ENCODE data around the gene PLBD2. TPM values are rescaled to one million over a fixed set of nuclear protein-coding genes. Genes with fewer than 3 reads are reported as not detected.

PLBD2 gene
- polyA plus RNA-seq, 12 donors: 11.8 to 30.7 (median 13.9) TPM; not detected in 1

DNA sequence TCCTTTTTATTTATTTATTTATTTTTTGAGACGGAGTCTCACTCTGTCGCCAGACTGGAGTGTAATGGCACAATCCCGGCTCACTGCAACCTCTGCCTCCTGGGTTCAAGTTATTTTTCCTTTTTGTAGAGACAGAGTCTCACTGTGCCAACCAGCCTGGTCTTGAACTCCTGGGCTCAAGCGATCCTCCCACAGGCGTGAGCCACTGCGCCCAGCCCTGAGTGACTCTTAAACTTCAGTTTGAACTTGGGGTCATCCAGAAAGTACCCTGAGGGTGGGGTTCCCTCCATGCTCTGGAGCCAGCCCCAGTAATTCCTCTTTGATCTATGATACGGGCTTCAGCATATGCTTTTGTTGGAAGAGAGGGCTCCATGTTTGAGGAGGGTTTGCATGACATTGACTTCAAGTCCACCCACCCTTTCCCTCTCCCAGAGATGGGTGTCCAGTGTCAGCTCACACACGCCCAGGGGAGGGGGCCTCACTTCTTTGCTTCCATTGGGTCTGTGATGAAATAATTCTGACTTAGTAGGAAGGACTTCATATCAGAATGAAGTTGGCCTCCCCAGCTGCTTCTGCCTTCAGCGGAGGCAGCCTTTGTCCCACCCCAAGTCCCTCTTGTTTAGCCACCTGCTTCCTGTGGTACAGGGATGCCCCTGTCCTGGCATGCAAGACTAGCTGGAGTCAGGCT, 33.4 kb downstream of the PLBD2 start:
- DNase-seq: no peak

DNA sequence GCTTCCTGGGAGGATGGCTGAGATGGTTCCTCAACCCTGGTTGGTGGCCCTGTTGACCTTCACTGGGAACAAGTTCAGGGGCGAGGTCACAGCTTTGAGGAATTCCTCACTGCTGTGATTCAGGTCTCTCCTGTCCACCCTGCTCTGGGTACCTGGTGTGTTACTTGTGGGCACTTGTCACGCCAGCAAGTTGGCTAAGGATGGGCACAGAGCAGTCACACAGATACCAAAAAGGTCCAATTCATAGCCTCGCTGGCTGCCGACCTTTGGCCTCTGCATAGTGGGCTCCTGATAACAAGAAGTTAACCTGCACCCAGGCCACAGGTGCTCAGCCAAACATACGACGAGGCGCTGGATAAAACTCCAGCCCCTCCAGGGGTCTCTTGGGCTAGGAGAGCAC, 34.1 kb downstream of the PLBD2 start:
- no peak for DNase-seq

DNA sequence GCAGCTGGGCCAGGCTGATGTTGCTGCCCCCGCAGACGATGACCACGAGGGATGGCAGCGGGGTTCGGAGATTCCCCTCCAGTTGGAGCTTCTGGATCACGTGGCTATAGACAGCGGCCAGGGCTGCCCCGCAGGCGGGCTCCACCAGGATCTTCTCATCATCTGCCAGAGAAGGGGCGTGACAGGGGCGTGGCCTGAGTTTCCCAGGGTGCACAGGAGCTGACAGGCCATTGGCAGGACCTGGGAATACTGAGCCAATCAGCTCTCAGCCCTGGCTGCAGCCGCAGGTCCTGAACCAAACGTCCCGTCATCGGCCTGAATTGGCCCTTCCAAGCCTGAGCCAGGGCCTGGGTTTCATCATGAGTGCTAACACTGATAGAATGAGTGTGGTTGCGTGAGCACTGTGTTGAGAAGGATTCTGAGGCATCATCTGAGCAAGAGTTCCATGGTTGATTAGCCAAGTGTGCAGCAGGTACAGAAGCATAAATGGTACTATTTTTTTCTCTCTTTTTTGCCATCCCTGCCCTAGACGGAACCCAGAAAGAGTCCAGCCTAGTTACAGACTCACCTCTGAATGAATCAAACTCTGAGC, 34.7 kb downstream of the PLBD2 start:
- DNase-seq: no peak

DNA sequence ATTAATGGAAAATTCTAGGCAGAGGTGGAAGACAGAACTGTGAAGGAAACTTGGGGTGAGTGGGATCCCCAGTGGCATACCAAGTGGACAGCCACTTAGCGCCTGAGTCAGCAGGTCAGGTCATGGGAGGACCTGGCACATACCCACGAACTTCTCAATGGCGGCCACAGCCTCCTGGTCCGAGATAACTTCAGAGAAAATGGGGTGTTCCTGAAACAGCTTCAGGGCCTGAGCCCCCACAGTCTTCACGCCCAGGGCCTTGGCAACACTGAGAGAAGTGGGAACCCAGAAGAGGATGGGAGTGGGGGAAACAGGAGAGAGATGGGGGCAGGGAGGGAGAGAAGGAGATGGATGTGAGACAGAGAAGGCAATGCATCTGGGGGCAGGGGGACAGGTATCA, 35.4 kb downstream of the PLBD2 start:
- no peak for DNase-seq

DNA sequence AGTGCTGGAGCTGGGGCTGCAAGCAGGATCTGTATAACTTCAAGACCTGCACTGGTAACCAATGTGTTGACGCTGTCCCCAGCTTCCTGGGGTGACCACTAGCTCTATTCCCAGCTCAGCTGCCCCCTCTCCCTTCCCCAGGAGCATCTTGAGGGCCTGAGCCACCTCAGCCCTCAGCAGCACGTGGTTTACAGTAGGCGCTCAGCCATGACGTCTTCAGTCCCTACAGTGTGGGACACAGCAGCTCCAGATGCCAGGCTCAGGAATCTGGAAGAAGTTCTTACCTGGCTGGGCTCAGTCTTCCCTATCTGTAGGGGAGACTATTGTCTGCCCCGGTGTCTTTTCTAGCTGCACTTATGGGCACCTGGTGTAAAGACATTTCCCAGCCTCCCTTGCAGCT, 36.7 kb downstream of the PLBD2 start:
- DNase-seq: no peak

DNA sequence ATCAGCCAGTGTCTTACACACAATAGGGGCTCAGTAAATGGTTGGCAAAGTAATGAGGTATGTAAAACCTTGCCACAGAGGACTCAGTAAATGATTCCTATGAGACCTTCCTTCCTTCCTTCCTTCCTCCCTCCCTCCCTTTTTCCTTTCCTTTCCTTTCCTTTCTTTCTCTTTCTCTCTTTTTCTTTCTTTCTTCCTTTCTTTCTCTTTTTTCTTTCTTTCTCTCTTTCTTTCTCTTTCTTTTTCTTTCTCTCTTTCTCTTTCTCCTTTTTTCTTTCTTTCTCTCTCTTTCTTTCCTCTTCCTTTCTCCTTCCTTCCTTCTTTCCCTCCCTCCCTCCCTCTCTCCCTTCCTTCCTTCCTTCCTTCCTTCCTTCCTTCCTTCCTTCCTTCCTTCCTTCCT, 37.8 kb downstream of the PLBD2 start:
- no peak for DNase-seq

DNA sequence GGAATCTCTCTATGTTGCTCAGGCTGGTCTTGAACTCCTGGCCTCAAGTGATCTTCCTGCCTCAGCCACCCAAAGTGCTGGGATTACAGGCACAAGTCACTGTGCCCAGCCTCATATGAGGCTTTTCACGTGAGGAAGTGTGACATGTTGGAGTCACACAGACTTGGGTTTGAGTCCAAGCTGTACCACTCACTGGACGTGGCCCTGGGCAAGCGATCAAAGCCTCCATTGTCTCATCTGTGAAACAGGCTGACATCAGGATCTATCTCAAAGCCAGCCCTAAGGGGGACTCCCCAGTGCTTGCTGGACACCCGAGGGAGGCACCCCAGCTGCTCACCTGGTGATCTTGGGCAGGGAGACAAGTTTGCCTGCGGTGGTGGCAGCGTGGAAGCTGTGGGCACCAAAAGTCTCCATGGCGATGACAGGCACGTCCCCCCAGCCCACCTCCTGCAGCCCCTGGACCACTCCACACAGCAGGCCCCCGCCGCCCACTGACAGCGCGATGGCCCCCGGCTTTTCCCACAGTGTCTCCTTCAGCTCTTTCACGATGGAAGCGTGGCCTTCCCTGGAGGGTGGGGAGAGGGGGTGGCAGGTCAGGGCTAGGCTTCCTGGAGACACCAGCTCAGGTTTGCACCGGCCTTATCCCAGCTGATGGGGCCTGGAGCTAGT, 38.6 kb downstream of the PLBD2 start:
- no peak for DNase-seq

DNA sequence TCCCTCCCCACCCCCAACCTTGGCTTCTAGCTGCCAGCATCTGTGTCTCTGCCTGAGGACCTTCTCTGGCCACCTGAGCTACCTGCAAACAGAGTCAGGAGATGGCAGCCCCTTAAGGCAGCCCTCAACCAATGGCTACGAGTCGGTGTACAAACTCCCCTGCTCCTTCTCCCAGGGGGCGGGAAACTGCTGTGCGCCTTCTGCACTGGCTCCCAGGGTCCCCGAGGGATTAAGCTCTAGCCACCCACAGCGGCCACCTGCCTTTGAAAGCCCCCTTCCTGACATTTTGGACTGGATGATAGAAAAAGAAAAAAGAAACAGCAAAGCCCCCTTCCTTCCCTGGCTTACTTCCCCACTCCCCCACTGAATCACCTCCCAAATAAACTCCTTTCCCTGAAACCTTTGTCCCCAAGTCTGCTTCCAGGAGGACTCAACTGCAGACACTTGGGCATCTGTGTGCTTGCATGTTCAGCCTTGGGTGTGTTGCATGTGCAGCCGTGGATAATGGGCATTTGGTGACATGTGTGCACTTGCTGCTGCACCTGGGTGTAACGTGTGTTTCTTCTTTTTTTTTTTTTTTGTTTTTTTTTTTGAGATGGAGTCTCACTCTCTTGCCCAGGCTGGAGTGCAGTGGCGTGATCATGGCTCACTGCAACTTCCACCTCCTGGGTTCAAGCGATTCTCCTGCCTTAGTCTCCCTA, 39.3 kb downstream of the PLBD2 start:
- no peak for DNase-seq

DNA sequence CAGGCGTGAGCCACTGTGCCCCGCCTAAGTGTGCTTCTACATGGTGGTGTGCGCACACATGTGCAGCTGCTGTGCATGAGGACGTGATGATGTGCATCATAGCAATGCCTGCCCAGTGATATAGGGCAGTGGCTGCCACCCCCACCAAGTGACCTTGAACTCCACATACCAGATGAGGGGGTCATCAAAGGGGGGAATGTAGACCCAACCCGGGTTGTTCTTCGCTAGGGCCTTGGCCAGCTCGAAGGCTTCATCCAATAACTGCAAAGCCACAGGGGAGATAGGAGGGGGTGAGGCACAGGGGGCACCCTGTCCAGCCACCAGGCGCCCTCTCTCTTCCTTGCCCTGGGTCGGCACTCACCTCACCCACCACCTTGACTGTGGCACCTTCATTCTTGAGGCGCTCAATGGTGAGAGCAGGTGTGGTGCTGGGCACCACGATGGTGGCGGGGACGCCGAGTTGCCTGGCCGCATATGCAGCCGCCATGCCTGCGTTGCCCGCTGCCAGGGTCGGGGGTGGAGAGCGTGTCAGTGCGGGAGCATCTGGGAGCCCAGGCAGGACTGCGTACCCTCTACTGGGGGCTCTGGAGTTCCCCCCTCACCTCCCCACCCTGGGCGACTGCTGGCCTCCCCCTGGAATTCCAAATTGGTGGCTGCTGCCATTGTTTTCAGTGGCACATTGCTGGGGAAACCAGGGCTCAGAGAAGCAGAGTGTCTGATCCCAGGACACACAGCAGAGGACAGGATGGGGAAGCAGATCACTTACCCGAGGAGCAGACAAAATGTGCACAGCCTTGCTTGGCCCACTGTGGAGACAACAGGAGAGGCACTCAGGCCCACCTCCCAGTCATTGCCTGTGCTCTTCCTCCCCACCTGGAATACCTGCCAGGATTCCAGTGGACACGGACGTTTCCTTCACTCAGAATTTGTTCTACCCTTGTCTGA, 40.2 kb downstream of the PLBD2 start:
- DNase-seq: no peak

DNA sequence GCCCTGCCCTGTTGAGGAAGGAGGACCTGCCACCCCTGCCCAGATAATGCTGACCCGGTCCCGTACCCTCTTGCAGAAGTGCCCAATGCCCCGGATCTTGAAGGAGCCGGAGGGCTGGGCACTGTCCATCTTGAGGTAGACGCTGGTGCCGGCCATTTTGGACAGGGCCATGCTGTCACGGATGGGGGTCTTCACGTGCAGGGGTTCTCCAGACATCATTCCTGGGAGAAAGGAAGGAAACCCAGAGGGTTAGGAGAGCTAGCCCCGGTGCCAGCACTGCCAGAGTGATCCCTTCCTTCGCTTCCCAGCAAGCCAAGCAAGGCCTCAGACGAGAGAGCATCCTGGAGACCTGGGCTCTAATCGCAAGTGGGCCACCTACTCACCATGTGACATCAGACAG, 41.1 kb downstream of the PLBD2 start:
- DNase-seq: no peak

DNA sequence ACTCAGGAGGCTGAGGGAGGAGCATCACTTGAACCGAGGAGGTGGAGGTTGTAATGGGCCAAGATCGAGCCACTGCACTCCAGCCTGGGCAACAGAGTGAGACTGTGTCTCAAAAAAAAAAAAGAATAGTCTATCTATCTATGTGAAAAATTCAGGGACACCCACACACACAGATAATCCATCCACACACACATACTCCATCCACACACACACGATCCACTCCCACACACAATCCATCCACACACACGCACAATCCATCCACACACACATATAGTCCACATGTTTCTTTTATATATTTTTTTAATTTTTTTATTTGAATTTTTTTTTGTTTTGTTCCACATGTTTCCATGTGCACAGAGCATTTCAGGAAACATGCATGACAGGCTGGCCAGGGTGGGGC, 42.0 kb downstream of the PLBD2 start:
- DNase-seq: no peak

DNA sequence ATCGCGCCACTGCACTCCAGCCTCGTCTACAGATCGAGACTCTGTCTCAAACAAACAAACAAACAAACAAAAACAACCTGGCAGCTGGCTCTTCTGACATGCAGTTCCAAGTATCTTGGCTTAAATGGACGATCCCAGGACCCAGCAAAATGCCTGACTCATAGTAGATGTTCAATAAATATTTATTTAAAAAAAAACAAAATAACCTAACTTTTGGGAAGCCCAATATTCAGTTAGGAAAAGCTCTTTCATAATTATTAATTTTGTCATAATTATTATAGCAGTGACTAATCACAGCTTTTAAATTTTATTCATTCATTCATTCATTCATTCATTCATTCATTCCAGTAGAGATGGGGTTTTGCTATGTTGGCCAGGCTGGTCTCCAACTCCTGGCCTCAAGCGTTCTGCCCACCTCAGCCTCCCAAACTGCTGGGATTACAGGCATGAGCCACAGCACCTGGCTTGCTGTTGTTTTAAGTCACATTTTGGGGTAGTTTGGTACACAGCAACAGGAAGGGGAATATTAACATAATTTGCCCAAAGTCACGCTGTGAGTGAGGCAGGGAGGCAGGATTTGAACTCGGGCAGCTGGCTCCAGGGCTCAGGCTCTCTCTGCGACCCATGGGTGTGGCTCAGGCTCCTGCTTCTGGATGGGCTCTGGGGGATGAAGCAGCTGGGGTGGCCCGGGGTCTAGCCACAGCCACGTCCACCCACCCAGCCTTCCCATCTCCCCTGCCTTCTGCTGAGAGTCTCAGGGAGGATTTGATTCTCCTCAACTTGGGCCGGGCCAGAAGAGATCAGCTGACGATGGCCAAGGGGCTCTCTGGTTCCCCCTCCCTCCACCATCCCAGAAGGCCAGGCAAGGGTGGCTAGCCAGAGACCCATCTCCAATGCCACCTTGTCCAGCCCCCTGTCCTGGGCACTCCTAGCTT, 42.9 kb downstream of the PLBD2 start:
- DNase-seq: no peak

DNA sequence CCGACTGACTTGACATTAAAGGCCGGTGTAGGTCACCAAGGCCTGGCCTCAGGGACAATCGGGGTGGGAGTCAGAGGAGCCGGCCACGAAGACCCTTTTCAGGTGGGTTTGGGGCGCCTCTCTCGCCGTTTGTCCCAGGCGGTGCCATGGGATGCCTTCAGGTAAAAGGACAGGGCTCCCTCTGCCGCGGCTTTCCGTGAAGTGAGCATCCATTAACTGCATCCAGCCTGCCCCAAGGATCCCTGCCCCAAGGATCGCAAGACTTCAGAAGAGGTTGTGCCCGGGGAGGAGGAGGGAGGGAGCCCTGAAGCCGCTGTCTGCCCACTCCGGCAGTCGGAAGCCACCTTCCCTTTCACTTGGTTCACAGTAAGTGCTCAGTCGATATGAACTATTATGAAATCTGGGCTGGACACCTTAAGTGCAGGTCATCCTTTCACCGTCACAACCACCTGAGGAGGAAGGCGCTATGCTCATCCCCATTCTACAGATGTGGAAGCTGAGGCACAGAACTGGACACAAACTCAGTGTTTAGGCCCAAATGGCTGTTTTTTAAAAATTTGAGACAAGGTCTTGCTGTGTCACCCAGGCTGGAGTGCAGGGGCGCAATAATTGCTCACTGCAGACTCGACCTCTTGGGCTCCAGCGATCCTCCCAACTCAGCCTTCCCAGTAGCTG, 44.3 kb downstream of the PLBD2 start:
- DNase-seq: no peak

DNA sequence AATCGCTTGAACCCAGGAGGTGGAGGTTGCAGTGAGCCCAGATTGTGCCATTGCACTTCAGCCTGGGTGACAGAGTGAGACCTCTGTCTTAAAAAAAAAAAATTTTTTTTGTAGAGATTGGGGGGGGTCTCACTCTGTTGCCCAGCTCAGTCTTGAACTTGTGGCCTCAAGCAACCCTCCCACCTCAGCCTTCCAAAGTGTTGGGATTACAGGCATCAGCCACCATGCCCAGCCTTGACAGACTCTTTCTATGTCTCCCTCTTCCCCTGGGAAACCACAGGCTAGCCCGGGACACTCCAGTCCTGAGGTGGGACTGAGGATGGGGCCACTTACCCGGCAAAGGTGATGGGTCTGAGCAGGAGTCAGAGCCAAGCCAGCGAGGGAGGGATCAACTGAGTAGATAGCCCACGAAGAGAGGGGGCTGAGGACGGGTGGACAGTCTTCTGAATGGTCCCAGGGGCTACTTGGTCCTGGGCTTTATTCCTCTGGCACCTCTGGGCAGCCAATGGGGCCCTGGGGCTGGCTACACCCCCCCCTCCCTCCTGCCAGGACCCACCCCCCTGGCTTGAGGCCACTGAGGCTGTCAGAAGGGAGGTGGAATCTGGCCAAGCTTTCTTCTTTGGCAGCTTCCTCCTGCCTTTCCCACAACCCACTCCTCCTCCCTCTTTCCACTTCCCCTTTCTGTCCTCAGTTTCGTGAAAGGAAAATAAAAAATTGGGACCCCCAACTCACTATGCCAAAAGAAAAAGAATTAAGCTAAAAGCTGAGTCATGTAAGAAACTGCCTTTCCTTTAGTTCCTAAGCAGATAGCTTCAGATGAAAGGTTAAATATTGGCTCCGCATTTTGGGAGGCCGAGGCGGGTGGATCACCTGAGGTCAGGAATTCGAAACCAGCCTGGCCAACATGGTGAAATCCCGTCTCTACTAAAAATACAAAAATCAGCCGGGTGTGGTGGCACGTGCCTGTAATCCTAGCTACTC, 45.3 kb downstream of the PLBD2 start, which contains the start of gene SDS:
Gene SDS, minus strand, starts transcription at position 453 of the 981 bp plus-strand sequence. CDS start 4,179 bp downstream, outside the sequence.
- peak; percentile 69 for DNase-seq

DNA sequence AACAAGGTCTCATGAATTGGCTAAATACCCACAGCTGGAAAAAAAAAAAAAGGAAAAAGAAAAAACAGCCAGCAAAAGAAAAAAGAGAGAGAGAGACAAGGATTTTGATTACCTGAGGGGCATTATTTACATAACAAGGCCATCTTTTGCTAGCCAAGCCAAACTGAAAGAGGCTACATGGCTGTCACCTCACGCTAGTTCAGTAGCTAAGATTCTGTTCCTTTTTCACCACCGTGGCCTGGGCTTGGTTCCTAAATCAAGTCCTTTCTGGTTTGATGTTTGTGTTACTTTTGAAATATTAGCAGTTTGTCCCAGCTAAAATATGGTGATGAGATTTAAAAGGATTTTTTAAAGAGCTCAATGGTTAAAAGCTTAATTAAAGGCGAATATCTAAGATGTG, 47.3 kb downstream of the PLBD2 start:
- no peak for DNase-seq

DNA sequence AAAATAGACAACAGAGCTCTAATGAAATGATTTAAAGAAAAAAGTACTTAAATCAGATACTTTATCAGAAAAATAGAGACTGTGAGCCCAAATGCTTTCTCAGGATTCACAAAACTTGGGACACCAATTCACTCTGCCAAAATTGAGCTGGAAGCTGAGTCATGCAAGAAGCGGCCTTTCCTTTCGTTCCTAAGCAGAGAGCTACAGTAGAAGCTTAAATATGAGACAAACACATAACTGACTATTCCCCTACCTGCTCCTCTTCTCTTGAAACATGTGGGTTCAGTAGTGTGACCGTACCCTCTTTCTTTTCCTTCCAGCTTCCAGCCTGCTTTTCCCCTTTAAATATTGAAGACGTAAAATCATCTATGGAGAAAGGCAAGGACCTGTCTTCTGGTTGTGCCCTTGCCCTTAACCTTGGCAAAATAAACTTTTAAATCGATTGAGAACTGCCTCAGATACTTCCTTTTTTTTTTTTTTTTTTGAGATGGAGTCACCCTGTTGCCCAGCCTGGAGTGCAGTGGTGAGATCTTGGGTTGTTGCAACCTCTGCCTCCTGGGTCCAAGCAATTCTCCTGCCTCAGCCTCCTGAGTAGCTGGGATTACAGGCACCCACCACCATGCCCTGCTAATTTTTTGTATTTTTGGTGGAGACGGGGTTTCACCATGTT, 49.7 kb downstream of the PLBD2 start:
- DNase-seq: no peak

DNA sequence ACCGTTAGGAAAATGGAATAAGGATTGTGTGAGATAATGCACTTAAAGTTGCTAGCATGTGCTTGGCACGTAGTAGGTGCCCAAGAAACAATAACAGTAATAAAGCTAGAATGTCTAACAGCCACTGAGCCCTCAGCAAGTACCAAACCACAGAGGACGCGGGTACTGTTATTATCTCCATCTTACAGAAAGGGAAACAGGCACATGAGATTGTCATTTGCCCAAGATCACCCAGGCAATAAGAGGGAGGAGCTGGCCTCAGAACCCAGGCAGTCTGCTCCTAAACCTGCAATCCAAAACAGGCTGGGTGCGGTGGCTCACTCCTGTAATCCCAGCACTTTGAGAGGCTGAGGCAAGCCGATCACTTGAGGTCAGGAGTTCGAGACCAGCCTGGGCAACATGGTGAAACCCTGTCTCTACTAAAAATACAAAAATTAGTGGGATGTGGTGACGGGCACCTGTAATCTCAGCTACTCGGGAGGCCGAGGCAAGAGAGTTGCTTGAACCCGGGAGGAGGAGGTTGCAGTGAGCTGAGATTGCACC, 50.4 kb downstream of the PLBD2 start:
- no peak for DNase-seq
